KBM-7 (cell line): ENCODE measurements around the gene ASIP.
A peak's percentile ranks its signal among the peaks of the same experiment; 100 is the strongest.

Experiments used
- DNase-seq: peaks from one replicate; pipeline ENCODE4 v3.0.0-alpha.2; 2015
- in situ Hi-C: fragments of 300-500 bp; cut with MboI; formaldehyde crosslinking; loops from 2 replicates; pipeline ENCODE4 v1.14.3; 2020; ENCODE audit warnings: low sequenced_read_pairs, low pct_unique_long_range_greater_than_20kb, mixed read lengths

The ASIP gene

DNA sequence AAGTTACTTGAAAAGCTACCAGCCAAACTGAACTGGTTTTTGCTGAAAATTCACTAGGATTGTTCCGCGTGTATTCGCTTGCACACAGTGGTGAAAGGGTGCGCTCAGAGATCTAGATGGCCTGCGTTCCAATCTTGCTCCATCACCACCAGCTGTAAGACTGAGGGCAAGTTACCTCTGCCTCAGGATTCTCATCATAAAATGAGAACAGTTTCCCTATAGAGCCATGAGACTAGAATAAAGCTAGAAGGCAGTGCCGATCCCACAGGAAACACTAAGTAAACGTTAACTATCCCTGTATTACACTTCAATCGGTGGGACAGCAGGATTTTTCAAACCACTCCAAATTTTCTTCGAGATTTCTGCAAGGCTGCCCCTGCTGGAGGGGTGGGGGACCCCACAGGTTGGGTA lies 61.1 kb downstream of the ASIP start:
- DNase-seq = no peak
- in situ Hi-C loops = loop anchor here (25.0 kb wide), 2 partner anchors 210 to 410 kb away; partner anchors contain the start of genes DYNLRB1 and TP53INP2

DNA sequence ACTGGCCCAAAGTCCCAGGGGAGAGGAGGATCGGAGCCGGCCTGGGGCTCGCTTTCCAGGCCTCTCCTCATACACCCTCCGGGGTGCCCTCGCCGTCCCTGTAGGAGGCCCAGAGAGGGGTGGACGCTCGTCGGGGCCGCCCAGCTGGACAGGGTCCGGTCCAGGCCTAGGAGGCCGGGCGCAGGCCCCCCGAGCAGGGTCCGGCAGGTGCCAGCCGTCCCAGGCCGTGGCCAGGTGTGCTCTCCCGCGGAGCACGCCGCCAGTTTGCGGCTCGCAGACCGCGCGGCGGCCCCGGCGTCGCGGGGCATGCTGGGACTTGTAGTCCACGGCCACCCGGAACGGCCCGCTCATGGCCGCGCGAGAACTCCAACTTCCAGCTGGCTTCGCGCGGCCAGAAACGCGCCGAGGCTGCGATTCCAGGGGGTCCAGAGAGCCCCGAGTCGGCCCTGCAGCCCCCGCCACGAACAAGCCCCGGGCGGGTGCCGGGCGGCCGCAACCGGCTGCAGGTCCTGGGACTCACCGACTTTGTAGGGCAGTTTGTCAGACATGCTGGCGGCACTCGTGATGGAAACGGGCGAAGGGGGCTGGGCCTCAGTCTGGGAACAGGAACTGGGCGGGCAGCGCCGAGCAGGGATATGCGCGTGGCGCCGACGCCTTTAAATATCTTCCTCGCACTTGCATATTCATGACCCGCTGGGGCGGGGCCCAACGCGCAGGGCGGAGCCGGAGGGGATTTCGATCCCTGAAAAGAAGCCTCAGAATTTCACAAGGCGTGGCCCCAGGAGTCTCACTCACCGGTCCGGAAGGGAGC lies 61.7 kb downstream of the ASIP start, which contains the start of gene AHCY:
TSS of gene AHCY (minus strand) at position 633 of the 811 bp plus-strand sequence. CDS start at position 548, 85 bp downstream.
- peak; percentile 99 for DNase-seq
- in situ Hi-C loops = loop anchor here (25.0 kb wide), 2 partner anchors 209 to 409 kb away; partner anchors contain the start of genes DYNLRB1 and TP53INP2

DNA sequence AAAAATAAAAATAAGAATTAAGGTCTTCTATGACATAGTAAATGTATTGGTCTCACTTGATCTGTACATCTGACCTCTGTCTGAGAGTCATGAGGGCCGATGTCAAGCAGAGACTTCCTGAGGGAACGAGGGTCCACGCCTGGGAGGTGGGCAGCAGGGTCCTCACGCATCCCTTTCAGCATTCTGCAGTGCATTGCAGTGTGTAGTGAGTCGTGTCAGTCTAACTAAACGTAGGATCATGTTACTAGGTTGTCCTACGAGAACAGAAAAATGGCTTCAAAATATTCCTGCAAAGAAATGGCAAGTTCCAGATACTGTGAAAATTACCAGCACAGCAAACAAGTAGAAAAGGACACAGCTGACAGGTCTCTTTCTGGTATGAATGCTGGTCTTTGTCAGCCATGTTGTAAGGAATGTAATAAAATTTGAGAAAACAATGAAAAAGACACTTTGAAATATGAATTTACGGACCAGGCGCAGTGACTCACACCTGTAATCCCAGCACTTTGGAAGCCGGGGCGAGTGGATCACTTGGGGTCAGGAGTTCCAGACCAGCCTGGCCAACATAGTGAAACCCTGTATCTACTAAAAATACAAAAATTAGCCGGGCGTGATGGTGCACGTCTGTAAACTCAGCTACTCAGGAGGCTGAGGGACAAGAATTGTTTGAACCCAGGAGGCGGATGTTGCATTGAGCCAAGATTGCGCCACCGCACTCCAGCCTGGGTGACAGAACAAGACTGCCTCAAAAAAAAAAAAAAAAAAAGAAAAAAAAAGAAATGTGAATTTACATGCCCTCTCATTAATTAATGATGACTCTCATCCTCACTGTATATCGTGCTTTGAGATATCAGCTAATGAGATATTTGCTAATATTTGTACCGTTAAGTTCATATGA lies 64.4 kb downstream of the ASIP start:
- in situ Hi-C loops = loop anchor here (25.0 kb wide), 2 partner anchors 207 to 407 kb away; partner anchors contain the start of genes DYNLRB1 and TP53INP2
- no peak for DNase-seq

DNA sequence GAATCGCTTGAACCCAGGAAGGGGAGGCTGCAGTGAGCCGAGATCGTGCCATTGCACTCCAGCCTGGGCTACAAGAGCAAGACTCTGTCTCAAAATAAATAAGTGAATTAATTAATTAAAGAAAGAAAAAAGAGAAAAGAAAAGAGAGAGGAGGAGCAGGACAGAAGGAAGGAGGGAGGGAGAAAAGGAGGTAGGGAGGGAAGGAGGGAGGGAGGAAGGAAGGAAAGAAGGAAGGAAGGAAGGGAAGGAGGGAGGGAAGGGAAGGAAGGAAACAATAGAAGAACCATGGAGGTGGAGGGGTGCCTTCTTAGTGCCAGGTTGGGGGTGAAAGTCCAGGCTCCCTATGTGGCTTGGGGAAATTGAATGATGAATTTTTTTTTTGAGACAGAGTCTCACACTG lies 68.5 kb downstream of the ASIP start:
- no peak for DNase-seq
- in situ Hi-C loops = loop anchor here (25.0 kb wide), 2 partner anchors 203 to 403 kb away; partner anchors contain the start of genes DYNLRB1 and TP53INP2

DNA sequence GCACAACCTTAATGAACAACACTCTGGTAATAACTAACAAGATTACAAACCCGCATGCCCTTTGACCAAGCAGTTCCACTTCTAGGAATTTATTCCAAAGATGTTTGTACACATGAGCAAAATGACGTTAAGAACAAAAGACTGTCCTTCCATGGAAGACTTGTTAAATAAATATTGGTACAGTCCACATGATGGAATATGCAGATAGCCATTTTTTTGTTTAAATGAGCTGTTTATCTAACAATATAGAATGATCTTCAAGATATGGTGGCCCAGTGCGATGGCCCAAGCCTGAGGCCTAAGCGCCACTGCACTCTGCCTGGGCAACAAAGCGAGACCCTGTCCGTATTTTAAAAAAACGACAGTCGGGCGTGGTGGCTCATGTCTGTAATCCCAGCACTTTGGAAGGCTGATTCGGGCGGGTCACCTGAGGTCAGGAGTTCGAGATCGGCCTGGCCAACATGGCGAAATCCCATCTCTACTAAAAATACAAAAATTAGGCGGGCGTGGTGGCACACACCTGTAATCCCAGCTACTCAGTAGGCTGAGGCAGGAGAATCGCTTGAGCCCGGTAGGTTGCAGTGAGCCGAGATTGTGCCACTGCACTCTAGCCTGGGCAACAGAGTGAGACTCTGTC lies 69.4 kb downstream of the ASIP start:
- in situ Hi-C loops = loop anchor here (25.0 kb wide), 2 partner anchors 202 to 402 kb away; partner anchors contain the start of genes DYNLRB1 and TP53INP2
- DNase-seq = no peak

DNA sequence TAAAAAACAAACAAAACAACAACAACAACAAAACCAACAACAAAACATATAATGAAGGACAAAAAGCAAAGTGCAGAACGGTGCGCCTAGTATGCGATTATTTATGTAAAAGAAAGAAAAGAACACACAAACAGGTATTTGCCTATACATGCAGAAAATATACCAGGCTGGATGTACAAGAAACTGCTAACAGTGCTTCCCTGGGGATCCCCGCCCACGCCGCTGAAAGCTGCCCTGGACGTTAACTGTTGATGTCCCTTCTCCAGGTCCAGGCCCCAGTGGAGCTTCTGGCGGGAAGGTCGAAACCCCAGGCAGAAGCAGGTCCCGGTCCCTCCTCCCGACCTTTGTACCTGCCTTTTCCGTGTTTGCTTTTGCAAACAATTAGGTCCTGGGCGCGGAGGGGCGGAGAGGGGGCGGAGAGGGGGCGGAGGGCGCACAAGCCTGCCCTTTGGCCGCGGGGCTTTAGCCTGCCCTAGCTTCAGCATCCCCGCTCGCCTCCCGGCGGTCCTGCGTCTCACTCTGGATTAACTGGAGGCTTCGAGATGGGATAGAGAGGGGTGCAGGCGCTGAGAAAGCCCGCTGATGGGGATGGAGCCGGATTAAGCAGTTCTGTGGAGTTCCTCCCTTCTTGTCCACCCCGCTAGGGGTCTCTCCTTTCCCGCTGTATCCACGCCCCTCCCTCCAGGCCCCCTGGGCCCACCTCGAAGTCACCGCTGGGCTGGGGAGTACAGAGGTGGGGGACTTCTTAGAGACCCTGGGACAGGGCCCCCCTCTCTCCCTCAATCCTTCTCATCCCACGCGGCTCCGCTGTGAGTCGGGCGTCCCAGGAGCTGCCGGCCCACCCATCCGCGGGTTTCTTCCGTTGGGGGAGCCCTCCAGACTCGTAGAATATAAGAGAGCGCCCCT lies 70.1 kb downstream of the ASIP start:
- in situ Hi-C loops = loop anchor here (25.0 kb wide), 2 partner anchors 201 to 401 kb away; partner anchors contain the start of genes DYNLRB1 and TP53INP2

DNA sequence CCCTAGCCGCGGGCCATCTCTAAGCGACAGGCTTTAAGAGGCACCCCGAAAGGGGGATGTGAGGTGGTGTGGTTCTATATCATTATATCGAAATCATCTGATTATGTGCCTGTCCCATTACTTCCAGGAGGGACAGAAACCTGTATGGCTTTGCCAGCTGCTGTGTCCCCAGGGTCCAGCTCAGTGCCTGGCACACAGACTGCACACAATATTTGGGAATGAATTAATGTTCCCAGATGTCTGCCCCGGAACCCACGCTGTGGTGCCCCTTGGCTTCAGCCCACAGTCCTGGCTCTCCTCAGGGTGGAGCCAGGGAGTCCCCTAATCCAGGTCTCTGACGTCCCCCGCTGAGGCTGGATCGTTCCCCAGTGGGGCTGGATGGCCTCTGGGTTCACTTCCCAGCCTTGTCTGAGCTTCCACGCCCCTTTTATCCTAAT lies 70.8 kb downstream of the ASIP start:
- in situ Hi-C loops = loop anchor here (25.0 kb wide), 2 partner anchors 200 to 400 kb away; partner anchors contain the start of genes DYNLRB1 and TP53INP2
- DNase-seq = no peak

More for the DNA sequence above, 70.1 kb downstream of the ASIP start:
- DNase-seq = no peak

DNA sequence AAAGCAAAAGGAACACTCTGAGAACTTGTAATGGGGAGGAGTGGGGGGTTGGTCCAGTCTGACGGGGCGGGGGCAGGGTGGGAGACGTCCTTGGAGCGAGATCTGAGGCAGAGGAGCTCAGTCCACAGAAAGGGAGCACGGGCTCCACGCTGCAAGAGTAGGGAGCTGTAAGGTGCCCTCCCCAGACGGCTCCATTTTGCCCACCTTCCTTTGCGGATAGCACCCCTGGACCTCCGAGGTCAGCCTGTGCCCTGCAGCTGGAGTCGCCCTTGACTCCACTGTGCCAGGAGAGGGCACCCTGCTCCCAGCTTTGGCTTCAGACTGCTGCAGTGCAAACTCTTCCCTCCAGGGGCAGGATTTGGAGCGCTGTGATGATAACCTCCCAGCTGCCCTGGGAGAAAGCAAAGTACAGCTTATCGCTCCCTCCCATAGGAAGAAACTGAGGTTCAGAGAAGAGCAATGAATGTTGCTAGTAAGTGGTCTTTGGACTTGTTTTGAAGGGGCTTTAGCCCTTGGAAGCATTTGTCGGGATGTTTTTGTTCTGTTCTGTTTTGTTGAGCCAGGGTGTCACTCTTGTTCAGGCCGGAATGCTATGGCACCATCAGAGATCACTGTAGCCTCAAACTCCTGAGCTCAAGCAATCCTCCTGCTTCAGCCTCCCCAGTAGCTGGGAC lies 71.5 kb downstream of the ASIP start:
- in situ Hi-C loops = loop anchor here (25.0 kb wide), 2 partner anchors 200 to 400 kb away; partner anchors contain the start of genes DYNLRB1 and TP53INP2
- DNase-seq = peak; percentile 90

DNA sequence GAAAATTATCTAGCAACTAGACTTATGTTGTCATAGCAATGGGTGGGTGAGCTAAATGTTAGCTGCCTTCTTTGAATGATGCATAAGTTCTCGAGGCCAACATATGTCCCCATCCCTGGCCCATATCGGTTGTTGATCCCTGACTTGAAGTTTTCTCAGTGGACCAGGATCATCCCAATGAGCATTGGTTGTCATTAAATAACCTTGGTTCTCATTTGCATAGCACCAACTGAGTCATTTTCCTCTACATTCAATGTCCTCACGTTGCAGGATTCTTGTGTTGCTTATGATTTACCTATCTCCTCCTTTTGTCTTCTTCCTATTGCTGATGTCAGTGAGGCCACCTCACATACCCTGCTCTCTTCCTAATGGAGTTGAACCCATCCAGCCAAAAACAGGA lies 74.0 kb downstream of the ASIP start:
- in situ Hi-C loops = loop anchor here (25.0 kb wide), 2 partner anchors 197 to 397 kb away; partner anchors contain the start of genes DYNLRB1 and TP53INP2

DNA sequence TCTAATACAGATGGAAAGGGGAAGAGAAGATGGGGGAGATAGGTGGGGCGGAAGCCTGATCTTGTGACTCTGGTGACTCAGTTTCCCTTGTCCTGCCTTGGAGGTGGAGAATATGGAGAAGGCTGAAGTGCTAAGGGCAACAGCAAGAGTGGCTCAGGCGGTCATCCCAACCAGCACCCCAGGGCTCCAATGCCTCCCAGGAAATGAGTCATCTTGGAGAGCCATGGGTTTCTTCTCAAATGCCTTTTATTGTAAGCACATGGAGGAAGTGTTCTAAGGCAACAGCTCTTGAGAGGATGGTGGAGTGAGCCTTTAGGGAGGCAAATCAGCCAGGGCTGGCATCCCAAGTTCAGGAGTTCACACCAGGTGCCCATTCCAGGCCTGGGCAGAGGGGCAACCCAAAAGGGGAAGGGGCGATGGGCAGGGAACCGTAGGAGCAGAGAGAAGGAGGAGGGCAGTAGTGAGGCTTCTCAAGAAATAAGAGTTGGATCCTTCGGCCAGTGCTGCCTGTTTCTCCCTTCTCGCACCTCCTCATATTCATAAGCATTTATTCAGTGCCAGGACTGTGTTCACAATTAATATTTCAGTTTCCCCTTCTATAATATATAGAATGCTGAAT lies 75.1 kb downstream of the ASIP start:
- DNase-seq = no peak
- in situ Hi-C loops = loop anchor here (25.0 kb wide), 2 partner anchors 196 to 396 kb away; partner anchors contain the start of genes DYNLRB1 and TP53INP2

More for the DNA sequence above, 74.0 kb downstream of the ASIP start:
- DNase-seq = no peak
